ENCODE results near the gene CCR7. TPM values are rescaled to one million over a fixed set of nuclear protein-coding genes. Genes with fewer than 3 reads are reported as not detected.

Gene CCR7
- total and polyA plus RNA-seq, 2 of the 13 experiments (the other 11 are each of a cell fraction or from before 2014, with no cell fraction given): 0.04 to 0.53 TPM

GRCh38 chr17:40564195-40564882, 933 bp downstream of the CCR7 start:
- DNase-seq (ENCODE audit: low spot score) (no peak), ATAC-seq (no peak), FAIRE-seq (no peak)
- no peak overlapping the region for H3K9ac ChIP-seq (ENCODE audit: insufficient read depth, low read depth, low read length)
- POLR2A ChIA-PET: no interaction called here
- no peaks in the 10 kb centered on the region for H4K20me1 ChIP-seq (ENCODE audit: insufficient read depth, low read length)
- H3K79me2 ChIP-seq (ENCODE audit: insufficient read depth, low read length): no peaks in the 10 kb centered on the region
- CTCF ChIA-PET (ENCODE audit: low intra/inter-chr PET ratio, low total read pairs): no interaction called here
- peaks cover 5 to 56% of the 10 kb centered on the region in 2 experiments; a peak in 3 of 5 replicates for H3K27me3 ChIP-seq (ENCODE audit: control insufficient read depth in 1 of 2, insufficient read depth in 2 of 2, low read length in 2 of 2)
- no peak overlapping the region for H3K27ac ChIP-seq (ENCODE audit: extremely low read length, insufficient read depth, low read length)
- H3K4me1 ChIP-seq (ENCODE audit: insufficient read depth, low read length): peaks cover 27% of the 10 kb centered on the region
- no peaks in the 10 kb centered on the region for H3K36me3 ChIP-seq (replicated peaks in 1 of 2; ENCODE audit: control insufficient read depth in 1 of 2, insufficient read depth in 2 of 2, low read length in 2 of 2)
- intact Hi-C loops (cut with micrococcal nuclease; ENCODE audit: unreplicated experiment): no loop called here
- H3K4me2 ChIP-seq (ENCODE audit: low read depth, low read length): no peak overlapping the region
- H3K4me3 ChIP-seq (replicated peaks in 1 of 3; ENCODE audit: insufficient read depth in 1 of 3, low read depth in 2 of 3, low read length in 3 of 3): no peak overlapping the region
- no peak overlapping the region for H2AFZ ChIP-seq (ENCODE audit: low read length)
- H3K9me3 ChIP-seq (ENCODE audit: low read length): peaks cover 8% of the 10 kb centered on the region
- in situ Hi-C loops (cut with HindIII; ENCODE audit: extremely low pct_ligation_motif_present, low pct_unique_long_range_greater_than_20kb): loop anchor here (5.0 kb wide), 1 partner anchor 122 kb away; the partner anchor contains the start of gene IGFBP4
- 59% methylated on average over 13 of the region's 13 CpGs for WGBS (ENCODE audit: low lambda C conversion rate)
- BruUV-seq (replicated peaks): no TSS peak
- TF ChIP-seq DNMT1 (CRISPR knock-in tag; IDR thresholded peaks at IDR 0.05) (no peak), HDAC2 (CRISPR knock-in tag; IDR thresholded peaks at IDR 0.05) (no peak), ZNF605 (CRISPR knock-in tag; IDR thresholded peaks at IDR 0.05) (no peak), BCL6 (CRISPR knock-in tag; IDR thresholded peaks at IDR 0.05) (no peak), GLI4 (CRISPR knock-in tag; IDR thresholded peaks at IDR 0.05; ENCODE audit: borderline replicate concordance) (no peak), ZNF552 (CRISPR knock-in tag; IDR thresholded peaks at IDR 0.05; ENCODE audit: borderline replicate concordance) (no peak), NAIF1 (CRISPR knock-in tag; IDR thresholded peaks at IDR 0.05; ENCODE audit: borderline replicate concordance) (no peak), ZNF549 (CRISPR knock-in tag; IDR thresholded peaks at IDR 0.05) (no peak)
- TF ChIP-seq, protein P1, sequence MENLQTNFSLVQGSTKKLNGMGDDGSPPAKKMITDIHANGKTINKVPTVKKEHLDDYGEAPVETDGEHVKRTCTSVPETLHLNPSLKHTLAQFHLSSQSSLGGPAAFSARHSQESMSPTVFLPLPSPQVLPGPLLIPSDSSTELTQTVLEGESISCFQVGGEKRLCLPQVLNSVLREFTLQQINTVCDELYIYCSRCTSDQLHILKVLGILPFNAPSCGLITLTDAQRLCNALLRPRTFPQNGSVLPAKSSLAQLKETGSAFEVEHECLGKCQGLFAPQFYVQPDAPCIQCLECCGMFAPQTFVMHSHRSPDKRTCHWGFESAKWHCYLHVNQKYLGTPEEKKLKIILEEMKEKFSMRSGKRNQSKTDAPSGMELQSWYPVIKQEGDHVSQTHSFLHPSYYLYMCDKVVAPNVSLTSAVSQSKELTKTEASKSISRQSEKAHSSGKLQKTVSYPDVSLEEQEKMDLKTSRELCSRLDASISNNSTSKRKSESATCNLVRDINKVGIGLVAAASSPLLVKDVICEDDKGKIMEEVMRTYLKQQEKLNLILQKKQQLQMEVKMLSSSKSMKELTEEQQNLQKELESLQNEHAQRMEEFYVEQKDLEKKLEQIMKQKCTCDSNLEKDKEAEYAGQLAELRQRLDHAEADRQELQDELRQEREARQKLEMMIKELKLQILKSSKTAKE (CRISPR knock-in tag; IDR thresholded peaks at IDR 0.05; ENCODE audit: borderline replicate concordance): no peak
- TF ChIP-seq, protein P2, sequence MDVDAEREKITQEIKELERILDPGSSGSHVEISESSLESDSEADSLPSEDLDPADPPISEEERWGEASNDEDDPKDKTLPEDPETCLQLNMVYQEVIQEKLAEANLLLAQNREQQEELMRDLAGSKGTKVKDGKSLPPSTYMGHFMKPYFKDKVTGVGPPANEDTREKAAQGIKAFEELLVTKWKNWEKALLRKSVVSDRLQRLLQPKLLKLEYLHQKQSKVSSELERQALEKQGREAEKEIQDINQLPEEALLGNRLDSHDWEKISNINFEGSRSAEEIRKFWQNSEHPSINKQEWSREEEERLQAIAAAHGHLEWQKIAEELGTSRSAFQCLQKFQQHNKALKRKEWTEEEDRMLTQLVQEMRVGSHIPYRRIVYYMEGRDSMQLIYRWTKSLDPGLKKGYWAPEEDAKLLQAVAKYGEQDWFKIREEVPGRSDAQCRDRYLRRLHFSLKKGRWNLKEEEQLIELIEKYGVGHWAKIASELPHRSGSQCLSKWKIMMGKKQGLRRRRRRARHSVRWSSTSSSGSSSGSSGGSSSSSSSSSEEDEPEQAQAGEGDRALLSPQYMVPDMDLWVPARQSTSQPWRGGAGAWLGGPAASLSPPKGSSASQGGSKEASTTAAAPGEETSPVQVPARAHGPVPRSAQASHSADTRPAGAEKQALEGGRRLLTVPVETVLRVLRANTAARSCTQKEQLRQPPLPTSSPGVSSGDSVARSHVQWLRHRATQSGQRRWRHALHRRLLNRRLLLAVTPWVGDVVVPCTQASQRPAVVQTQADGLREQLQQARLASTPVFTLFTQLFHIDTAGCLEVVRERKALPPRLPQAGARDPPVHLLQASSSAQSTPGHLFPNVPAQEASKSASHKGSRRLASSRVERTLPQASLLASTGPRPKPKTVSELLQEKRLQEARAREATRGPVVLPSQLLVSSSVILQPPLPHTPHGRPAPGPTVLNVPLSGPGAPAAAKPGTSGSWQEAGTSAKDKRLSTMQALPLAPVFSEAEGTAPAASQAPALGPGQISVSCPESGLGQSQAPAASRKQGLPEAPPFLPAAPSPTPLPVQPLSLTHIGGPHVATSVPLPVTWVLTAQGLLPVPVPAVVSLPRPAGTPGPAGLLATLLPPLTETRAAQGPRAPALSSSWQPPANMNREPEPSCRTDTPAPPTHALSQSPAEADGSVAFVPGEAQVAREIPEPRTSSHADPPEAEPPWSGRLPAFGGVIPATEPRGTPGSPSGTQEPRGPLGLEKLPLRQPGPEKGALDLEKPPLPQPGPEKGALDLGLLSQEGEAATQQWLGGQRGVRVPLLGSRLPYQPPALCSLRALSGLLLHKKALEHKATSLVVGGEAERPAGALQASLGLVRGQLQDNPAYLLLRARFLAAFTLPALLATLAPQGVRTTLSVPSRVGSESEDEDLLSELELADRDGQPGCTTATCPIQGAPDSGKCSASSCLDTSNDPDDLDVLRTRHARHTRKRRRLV (CRISPR knock-in tag; IDR thresholded peaks at IDR 0.05): no peak
- TF ChIP-seq, protein P3, sequence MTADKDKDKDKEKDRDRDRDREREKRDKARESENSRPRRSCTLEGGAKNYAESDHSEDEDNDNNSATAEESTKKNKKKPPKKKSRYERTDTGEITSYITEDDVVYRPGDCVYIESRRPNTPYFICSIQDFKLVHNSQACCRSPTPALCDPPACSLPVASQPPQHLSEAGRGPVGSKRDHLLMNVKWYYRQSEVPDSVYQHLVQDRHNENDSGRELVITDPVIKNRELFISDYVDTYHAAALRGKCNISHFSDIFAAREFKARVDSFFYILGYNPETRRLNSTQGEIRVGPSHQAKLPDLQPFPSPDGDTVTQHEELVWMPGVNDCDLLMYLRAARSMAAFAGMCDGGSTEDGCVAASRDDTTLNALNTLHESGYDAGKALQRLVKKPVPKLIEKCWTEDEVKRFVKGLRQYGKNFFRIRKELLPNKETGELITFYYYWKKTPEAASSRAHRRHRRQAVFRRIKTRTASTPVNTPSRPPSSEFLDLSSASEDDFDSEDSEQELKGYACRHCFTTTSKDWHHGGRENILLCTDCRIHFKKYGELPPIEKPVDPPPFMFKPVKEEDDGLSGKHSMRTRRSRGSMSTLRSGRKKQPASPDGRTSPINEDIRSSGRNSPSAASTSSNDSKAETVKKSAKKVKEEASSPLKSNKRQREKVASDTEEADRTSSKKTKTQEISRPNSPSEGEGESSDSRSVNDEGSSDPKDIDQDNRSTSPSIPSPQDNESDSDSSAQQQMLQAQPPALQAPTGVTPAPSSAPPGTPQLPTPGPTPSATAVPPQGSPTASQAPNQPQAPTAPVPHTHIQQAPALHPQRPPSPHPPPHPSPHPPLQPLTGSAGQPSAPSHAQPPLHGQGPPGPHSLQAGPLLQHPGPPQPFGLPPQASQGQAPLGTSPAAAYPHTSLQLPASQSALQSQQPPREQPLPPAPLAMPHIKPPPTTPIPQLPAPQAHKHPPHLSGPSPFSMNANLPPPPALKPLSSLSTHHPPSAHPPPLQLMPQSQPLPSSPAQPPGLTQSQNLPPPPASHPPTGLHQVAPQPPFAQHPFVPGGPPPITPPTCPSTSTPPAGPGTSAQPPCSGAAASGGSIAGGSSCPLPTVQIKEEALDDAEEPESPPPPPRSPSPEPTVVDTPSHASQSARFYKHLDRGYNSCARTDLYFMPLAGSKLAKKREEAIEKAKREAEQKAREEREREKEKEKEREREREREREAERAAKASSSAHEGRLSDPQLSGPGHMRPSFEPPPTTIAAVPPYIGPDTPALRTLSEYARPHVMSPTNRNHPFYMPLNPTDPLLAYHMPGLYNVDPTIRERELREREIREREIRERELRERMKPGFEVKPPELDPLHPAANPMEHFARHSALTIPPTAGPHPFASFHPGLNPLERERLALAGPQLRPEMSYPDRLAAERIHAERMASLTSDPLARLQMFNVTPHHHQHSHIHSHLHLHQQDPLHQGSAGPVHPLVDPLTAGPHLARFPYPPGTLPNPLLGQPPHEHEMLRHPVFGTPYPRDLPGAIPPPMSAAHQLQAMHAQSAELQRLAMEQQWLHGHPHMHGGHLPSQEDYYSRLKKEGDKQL (CRISPR knock-in tag; IDR thresholded peaks at IDR 0.05; ENCODE audit: low read depth): no peak
